Measurements from ENCODE around the gene APOBEC2. TPM values are rescaled to one million over a fixed set of nuclear protein-coding genes. Genes with fewer than 3 reads are reported as not detected.

The APOBEC2 gene
- total and polyA plus RNA-seq, 2 of the 13 experiments (the other 11 are each of a cell fraction or from before 2014, with no cell fraction given) = 0.09 TPM; not detected in 1

DNA sequence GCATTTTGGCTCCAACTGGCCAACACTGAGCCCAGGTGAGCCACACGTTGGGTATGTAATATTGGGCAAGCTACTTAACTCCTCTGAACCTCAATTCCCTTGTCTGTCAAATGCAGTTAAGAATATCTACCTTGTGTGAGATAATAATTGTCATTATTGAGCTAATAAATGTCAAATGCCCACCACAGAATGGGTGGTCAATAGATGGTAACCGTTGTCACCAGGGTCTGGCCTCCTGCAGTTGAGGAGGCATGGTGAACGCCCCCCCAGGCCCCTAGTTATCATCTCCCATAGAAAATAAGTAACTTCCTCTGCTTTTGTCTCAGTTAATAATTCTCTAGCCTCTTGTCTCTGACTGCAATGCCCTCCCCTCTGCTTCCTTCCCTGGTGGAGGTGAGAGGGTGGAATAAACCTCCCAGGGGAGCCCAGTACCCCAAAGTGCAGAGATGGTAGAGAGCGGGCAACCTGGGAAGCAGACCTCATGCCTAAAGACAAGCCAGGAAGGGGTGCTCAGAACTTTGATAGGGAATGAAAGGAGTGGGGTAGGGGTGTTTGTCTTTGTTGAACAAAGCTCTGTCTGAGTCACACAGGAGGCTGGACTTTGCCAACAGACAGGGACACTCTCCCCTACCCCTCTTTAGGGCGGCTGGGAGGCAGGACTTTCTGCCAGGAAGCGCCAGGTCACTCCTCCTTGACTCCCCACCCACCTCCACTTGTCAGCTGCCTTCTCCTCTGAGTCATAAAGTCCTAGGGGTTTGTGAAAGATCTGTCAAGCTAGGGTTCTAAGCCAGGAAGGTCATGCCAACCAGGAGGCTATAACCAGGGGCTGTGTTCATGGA lies 12.7 kb upstream of the APOBEC2 start (continued):
- TF ChIP-seq, protein P1, sequence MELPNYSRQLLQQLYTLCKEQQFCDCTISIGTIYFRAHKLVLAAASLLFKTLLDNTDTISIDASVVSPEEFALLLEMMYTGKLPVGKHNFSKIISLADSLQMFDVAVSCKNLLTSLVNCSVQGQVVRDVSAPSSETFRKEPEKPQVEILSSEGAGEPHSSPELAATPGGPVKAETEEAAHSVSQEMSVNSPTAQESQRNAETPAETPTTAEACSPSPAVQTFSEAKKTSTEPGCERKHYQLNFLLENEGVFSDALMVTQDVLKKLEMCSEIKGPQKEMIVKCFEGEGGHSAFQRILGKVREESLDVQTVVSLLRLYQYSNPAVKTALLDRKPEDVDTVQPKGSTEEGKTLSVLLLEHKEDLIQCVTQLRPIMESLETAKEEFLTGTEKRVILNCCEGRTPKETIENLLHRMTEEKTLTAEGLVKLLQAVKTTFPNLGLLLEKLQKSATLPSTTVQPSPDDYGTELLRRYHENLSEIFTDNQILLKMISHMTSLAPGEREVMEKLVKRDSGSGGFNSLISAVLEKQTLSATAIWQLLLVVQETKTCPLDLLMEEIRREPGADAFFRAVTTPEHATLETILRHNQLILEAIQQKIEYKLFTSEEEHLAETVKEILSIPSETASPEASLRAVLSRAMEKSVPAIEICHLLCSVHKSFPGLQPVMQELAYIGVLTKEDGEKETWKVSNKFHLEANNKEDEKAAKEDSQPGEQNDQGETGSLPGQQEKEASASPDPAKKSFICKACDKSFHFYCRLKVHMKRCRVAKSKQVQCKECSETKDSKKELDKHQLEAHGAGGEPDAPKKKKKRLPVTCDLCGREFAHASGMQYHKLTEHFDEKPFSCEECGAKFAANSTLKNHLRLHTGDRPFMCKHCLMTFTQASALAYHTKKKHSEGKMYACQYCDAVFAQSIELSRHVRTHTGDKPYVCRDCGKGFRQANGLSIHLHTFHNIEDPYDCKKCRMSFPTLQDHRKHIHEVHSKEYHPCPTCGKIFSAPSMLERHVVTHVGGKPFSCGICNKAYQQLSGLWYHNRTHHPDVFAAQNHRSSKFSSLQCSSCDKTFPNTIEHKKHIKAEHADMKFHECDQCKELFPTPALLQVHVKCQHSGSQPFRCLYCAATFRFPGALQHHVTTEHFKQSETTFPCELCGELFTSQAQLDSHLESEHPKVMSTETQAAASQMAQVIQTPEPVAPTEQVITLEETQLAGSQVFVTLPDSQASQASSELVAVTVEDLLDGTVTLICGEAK (IDR thresholded peaks at IDR 0.05) = no peak
- TF ChIP-seq, protein P1 (CRISPR knock-in tag; IDR thresholded peaks at IDR 0.05) = peak; percentile 78; the same call in 1 of the 2 replicates
- TF ChIP-seq, protein P2, sequence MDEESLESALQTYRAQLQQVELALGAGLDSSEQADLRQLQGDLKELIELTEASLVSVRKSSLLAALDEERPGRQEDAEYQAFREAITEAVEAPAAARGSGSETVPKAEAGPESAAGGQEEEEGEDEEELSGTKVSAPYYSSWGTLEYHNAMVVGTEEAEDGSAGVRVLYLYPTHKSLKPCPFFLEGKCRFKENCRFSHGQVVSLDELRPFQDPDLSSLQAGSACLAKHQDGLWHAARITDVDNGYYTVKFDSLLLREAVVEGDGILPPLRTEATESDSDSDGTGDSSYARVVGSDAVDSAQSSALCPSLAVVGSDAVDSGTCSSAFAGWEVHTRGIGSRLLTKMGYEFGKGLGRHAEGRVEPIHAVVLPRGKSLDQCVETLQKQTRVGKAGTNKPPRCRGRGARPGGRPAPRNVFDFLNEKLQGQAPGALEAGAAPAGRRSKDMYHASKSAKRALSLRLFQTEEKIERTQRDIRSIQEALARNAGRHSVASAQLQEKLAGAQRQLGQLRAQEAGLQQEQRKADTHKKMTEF (CRISPR knock-in tag; IDR thresholded peaks at IDR 0.05) = peak; percentile 84
- TF ChIP-seq ZNF256 (CRISPR knock-in tag; conservative IDR thresholded peaks at IDR 0.05) = no peak; the same call in 1 of the 2 replicates
- TF ChIP-seq, protein P3, sequence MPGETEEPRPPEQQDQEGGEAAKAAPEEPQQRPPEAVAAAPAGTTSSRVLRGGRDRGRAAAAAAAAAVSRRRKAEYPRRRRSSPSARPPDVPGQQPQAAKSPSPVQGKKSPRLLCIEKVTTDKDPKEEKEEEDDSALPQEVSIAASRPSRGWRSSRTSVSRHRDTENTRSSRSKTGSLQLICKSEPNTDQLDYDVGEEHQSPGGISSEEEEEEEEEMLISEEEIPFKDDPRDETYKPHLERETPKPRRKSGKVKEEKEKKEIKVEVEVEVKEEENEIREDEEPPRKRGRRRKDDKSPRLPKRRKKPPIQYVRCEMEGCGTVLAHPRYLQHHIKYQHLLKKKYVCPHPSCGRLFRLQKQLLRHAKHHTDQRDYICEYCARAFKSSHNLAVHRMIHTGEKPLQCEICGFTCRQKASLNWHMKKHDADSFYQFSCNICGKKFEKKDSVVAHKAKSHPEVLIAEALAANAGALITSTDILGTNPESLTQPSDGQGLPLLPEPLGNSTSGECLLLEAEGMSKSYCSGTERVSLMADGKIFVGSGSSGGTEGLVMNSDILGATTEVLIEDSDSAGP (CRISPR knock-in tag; IDR thresholded peaks at IDR 0.05; ENCODE audit: borderline replicate concordance) = peak; percentile 60; the same call in 1 of the 2 replicates
- peak; percentile 63; the same call in 1 of the 2 replicates for TF ChIP-seq SP4 (CRISPR knock-in tag; IDR thresholded peaks at IDR 0.05)
- TF ChIP-seq HMG20A (CRISPR knock-in tag; IDR thresholded peaks at IDR 0.05; ENCODE audit: borderline replicate concordance) = peak; percentile 56; the same call in 1 of the 2 replicates
- no peak for TF ChIP-seq RFXANK (CRISPR knock-in tag; IDR thresholded peaks at IDR 0.05)
- TF ChIP-seq, protein P4, sequence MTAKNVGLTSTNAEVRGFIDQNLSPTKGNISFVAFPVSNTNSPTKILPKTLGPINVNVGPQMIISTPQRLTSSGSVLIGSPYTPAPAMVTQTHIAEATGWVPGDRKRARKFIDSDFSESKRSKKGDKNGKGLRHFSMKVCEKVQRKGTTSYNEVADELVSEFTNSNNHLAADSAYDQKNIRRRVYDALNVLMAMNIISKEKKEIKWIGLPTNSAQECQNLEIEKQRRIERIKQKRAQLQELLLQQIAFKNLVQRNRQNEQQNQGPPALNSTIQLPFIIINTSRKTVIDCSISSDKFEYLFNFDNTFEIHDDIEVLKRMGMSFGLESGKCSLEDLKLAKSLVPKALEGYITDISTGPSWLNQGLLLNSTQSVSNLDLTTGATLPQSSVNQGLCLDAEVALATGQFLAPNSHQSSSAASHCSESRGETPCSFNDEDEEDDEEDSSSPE (CRISPR knock-in tag; IDR thresholded peaks at IDR 0.05) = peak; percentile 49; the same call in 1 of the 2 replicates
- no peak for TF ChIP-seq ARNT2 (CRISPR knock-in tag; IDR thresholded peaks at IDR 0.05; ENCODE audit: low read depth)
- TF ChIP-seq FOXA3 (CRISPR knock-in tag; IDR thresholded peaks at IDR 0.05) = peak; percentile 70
- TF ChIP-seq, protein P5, sequence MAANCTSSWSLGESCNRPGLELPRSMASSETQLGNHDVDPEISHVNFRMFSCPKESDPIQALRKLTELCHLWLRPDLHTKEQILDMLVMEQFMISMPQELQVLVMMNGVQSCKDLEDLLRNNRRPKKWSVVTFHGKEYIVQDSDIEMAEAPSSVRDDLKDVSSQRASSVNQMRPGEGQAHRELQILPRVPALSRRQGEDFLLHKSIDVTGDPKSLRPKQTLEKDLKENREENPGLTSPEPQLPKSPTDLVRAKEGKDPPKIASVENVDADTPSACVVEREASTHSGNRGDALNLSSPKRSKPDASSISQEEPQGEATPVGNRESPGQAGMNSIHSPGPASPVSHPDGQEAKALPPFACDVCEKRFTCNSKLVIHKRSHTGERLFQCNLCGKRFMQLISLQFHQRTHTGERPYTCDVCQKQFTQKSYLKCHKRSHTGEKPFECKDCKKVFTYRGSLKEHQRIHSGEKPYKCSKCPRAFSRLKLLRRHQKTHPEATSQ (CRISPR knock-in tag; IDR thresholded peaks at IDR 0.05; ENCODE audit: borderline replicate concordance) = no peak
- no peak for TF ChIP-seq AGO2 (optimal IDR thresholded peaks at IDR 0.05; ENCODE audit: low read depth, low read length)
